HCEC 1CT (cell line): ENCODE measurements around the gene RASSF7.
"Not testable (repeated sequence)": the region's sequence is repeated elsewhere in the genome, so short reads cannot be mapped to it uniquely, and the experiment has no call there.

ENCODE experiments used
- DNase-seq: peaks from one replicate; pipeline ENCODE4 v3.0.0-alpha.2; 2017

RASSF7 gene

GRCh38 chr11:567629-568292 is 7.0 kb downstream of the RASSF7 start:
- no peak for DNase-seq

DNA sequence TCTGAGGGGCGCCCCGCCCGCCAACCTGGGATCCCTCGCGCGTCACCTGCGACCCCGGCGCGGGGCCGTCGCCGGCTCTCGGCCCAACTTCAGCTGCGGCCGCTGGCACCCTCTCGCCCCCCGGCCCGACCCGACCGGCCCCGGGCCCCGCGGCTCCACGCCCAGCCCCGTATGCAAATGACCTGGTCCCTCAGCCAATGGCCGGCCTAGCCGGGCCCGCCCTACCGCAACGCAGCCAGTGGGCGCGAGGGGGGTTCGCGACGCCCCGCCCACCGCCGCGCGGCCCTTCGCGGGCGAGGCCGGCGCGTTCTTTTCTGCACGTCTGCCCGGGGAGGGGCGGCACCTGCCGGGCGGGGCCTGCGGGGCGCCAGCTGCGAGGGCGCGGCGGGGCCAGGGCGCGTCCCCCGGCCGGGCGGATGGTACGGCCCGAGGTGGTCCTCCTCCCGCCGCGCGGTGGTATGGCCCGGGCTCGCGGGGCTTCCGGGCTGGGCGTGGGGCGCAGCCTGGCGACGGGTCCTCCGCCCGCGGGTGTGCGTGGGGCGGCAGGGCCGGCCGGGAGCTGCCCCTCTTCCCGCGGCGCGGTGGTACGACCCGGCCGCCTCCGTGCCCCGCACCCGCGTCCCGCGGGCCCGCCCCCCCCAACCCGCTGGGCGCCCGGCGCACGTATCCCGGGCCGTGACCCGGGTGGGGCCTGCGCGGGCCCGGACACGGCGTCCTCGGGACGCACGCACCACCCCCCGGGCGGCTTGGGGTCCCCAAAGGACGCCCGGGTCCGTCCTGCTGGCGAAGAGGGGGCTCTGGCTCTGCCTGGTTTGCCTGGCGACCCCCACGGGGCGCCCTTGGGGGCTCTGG is 7.8 kb downstream of the RASSF7 start:
- DNase-seq: peak; percentile 92

DNA sequence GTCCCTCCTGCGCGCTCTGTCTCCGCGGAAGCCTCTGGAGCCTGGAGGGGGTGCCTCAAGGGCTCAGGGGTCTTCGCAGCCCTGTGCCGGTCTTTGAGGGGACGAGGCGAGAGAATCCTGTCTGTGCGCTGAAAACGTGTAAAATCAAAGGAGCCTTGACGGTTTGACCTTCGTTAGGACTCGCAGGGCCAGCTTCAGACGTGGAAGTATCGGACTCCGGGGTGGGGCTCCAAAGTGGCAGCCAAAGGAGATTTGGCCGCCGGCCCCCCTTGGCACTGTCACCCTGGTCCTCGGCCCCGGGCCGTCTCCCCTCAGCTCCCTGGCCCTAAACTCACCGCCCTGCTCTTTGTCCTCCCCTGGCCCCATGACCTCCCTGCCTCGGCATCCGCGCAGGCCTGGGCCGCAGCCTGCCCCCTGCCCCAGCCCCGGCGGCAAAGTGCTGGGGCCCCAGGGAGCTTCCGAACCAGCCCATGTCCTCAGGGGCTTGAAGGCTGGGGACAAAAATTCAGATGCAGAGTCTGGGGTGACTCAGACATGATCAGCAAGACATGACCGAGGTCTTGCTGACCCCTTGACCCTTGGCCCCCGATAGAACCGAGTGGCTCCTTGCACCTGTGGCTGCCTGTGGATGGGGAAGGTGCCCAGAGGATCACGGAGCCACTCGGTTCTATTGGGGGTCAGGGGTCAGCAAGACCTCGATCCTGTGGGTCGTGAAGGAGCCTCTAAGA is 8.6 kb downstream of the RASSF7 start:
- no peak for DNase-seq

DNA sequence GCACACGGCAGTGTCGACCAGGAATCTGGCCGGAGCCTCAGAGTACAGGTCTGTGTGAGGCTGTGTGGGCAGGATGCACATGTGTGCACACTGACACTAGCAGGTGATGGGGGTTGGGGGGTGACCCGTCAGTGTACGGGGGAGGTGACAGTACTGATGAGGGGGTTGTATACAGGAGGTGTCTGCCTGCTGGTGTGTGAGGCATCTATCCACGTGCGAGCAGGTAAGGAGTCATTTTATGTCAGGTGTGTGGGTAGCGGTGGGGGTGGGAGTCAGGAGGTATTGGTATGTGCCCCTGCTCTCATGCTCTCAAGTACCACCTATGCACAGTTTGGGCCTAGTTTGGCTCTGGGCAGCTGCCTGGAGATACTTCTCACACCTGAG is 11.0 kb downstream of the RASSF7 start:
- DNase-seq: no peak

DNA sequence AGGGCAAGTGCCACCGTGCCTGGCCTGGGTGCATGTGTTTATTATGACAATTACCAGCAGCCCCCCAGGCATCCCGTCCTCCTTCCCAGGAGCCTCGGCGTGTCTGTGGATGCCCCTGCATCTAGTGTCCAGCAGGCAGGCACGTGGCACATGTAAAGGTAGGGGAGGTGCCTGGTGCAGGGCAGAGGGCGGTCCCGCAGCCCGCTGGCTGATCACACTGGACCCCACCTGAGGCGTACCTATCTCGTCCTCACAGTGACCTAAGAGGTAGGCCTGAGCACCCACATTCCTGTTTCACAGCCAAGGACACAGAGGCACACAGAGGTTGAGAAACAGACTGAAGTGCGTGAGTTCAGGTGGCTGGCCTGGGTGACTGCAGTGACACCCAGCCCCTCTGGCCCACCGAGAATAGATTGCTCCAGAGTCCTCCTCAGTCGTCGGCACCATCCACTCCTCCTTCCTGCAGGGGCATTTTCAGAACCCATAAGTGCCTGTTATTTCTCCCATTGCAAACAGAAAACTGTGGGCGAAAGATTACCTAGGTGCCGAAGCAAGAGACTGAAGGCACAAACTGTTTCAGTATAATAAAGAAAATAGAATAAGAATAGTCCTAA is 12.5 kb downstream of the RASSF7 start:
- no peak for DNase-seq

DNA sequence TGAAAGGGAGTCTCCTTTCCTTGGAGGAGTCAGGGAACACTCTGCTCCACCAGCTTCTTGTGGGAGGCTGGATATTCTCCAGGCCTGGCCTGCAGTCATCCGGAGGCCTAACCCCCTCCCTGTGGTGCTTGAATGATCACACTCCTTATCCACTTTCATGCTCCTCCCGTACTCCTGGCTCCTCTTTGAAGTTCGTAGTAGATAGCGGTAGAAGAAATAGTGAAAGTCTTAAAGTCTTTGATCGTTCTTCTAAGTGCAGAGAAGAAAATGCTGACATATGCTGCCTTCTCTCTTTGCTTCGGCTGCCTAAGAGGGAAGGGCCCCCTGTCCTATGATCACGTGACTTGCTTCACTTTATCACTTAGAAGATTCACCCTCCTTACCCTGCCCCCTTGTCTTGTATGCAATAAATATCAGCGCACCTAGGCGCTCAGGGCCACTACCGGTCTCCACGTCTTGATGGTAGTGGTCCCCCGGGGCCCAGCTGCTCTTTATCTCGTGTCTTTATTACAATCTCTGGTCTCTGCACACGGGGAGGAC is 13.3 kb downstream of the RASSF7 start:
- DNase-seq: not testable (repeated sequence)

GRCh38 chr11:574632-575312 is 14.0 kb downstream of the RASSF7 start:
- no peak for DNase-seq

- DNase-seq: no peak
These were observed 14.7 kb downstream of the RASSF7 start for GRCh38 chr11:575313-575995.

GRCh38 chr11:575996-576768 is 15.4 kb downstream of the RASSF7 start, which contains the start of gene PHRF1:
Gene PHRF1 (plus strand): TSS chr11:576470. CDS start chr11:581513, 5,043 bp downstream.
- DNase-seq: peak; percentile 94

DNA sequence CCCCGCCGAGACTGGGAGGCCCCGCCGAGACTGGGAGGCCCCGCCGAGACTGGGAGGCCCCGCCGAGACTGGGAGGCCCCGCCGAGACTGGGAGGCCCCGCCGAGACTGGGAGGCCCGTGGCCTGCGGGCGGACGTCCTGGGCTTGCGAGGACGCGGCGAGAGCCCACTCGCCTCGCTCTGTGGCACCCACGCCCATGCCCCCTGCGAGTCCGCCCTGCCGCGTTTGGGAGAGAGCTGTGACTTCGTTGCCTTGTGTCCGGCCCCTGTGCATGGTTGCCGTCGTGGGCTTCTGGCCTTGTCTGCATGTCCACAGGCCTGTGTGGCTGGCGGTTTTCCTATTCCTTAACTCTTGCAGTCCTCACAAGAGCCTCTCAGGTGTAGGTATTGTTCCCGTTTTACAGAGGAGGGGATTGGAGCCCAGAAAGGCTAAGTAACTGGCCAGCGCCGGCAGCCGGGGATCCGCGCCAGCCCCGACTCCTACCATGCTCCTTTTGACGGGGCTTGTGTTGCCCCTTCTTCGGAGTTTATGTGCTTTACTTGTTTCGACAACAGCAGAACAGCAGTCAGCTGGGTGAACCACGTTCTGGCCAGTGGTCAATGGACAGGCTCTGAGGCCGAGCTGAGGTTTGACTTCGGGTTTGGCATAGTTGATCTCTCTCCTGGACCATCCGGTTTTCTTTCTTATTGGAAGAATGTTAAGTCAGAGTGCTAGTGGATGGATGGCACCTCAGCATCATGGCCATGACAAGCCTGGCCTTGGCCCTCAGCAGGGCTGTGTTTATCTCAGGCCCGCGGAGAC is 16.2 kb downstream of the RASSF7 start:
- no peak for DNase-seq

DNA sequence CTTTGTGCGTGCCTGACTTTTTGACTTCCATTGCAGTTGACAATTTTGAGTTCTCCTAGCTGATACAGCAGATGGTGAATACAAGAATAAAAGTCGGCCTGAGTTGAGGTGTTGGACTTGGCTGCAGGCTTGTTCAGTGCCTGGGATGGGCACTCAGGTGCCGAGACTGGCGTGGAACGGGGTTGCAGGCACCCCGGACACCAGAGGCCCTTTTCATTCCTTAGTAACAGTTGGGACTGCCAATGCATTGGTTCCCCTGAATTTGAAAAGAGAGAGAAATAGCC is 16.8 kb downstream of the RASSF7 start:
- DNase-seq: no peak

GRCh38 chr11:578276-579035 is 17.7 kb downstream of the RASSF7 start:
- no peak for DNase-seq

DNA sequence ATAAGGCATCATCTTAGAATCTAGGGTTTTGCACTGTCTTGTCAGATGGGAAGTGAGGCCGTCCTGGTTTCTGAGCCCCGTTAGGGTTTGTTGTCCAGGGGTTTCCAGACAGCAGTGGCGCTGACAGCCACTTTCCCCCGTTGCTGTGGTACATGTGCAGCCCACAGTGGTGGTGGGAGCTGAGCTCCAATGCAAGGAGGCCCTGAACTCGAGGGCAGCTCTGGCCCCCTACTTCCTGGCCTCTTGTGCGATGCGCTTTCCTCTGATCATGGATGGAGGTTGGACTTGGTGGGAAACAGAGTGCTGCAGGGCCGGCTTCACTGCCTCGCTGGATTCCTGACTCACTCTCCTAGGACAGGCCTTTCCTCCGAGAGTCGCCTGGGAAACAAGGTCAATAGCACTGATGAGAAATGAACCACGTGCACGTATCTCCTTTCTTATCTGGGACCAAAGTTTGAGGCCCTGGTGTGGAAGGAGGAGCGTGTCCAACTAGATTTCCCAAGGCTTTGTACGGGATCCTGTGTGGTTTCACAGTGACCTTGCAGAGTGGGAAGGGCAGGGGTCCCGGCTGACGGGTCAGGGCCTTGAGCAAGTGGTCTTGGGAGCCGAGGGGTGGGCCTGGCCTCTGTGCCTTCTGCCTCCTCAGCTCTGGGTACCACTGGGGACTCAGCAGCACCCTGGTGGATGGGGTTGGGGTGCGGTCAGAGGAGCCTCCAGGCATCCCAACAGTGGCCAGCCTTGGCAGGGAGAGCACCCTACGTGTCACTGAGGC is 19.2 kb downstream of the RASSF7 start:
- DNase-seq: no peak

GRCh38 chr11:581342-581741 is 20.6 kb downstream of the RASSF7 start:
- DNase-seq: no peak

- no peak for DNase-seq
These were observed 21.0 kb downstream of the RASSF7 start for GRCh38 chr11:581752-582151.

- no peak for DNase-seq
These were observed 23.5 kb downstream of the RASSF7 start for GRCh38 chr11:584287-584686.

- no peak for DNase-seq
These were observed 25.9 kb downstream of the RASSF7 start for GRCh38 chr11:586376-587316.
